Kidney capillary endothelial cell (primary cell): ENCODE results near the gene PODN.

Experiments used
- DNase-seq: peaks from one replicate; pipeline ENCODE4 v3.0.0-alpha.2; 2018; ENCODE audit warnings: low spot score

The PODN gene

DNA sequence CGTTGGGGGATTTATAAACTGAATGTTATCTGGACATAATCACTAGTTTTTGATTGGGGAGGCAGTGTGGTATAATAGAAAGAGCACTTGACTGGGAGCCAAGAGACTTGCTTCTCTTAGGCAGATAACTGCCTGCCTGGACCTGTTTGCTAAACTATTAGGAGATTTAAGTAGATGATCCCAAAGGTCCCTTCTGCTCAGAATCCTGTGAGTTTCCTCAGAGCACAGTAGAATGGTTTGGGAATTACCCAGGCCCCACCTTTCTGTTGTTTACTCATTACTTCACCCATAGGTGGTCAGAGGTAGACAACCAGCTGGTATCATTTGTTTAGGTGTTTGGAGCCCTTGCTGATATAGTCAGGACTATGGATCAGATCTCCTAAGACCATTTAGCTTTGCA lies 10.3 kb upstream of the PODN start:
- no peak for DNase-seq

DNA sequence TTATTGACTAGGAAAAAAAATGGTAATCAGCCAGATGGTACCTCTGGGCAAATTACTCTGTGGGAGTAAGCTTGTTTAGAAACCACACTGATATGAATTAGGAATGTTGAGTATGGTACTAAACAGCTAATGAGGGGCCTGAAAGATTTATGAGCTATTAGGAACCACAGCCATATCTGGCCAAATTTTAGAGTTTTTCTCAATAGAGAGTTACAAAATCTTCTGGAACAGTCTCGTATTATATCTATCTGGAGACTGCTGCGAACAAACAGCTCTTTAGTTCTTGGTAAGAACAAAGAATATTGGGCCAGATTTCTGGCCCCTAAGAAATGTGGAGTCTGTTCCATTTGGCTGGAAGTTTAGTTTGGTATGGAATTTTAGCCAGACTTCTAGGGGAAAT lies 4.9 kb upstream of the PODN start:
- DNase-seq: no peak

DNA sequence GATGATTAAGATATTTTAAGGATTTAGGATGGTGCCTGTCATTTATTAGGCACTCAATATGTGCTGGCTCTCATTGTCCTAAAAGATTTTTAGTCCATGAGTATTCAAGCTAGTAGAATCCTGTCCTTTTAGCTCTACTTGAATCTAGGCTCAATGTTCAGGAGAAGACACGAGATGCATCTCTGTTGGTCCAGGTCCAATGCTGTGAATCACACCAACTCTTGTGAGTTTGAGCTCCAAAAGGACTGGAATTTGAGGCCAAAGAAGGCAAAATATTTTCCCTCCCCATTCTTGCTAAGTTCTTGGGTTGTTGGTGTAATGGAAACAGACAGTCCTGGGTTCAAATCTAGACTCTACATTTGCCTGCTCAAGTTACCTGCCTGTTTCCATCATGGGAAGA lies 1.4 kb upstream of the PODN start:
- DNase-seq: no peak

DNA sequence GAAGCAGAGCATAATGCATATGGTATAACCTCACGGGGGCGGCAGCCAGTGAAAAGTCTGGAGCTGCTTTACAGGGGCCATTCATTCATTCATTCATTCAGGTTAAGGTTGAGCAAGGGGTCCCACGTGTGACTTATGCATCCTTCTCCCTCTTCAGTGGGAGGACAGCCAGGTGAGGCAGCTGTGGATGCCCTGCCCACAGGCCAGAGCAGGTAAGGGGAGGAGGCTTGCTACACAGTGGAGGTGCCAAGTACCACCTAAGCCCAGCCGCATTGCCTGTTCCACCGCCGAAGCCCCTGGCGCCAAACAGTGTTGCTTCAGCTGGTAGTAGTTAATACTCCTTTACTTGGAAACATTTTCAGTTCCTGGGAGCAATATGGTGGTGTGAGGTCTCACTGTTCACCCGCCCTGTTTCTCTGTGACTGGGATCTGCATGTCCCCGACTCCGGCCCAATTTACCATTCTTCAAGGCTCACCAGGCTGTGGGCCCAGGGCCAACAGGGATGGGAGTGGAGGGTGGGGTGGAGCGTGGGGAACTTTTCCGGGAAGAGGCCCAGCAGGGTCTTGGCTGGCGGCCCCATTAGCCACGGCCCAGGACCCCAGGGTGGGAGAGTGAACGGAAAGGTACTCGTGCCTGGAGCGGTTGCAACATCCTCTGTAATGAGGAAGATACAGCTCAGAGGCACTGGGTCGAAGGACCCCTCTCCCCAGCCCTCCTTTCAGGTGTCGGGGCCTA lies 722 bp upstream of the PODN start:
- no peak for DNase-seq

DNA sequence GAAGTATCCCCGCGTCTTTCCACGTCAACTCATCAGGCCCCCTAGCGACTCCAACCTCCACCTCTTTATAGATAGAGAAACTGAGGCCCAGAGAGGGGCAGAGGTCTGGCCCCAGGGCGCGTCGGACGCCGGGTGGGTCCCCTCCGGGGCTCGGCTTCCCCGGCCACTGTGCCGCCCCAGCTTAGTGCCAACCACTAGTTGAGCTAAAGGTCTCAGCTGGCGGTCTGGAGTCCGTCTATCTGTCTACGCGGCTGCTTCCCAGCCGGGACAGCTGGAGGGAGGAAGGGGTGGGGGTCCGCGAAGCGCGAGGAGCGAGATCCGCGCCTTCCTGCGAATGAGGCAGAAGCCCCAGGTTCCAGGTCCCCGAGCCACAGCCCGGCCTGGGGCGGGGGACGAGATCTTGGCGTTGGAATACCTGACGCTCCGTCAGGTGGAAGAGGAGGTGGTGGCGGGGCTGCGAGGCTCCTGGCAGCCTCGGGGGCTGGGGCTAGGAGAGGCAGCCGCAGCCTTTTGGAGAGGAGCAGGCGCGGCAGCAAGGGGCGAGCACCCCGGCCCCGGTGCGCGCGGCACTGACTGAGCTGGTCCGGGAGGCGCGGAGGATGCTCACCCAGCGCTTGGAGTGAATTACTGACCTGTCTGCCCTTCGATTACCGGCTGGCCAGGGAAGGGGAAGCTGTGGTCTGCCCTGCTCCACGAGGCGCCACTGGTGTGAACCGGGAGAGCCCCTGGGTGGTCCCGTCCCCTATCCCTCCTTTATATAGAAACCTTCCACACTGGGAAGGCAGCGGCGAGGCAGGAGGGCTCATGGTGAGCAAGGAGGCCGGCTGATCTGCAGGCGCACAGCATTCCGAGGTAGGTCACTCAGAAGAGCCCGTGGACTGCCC lies 937 bp downstream of the PODN start:
- no peak for DNase-seq

DNA sequence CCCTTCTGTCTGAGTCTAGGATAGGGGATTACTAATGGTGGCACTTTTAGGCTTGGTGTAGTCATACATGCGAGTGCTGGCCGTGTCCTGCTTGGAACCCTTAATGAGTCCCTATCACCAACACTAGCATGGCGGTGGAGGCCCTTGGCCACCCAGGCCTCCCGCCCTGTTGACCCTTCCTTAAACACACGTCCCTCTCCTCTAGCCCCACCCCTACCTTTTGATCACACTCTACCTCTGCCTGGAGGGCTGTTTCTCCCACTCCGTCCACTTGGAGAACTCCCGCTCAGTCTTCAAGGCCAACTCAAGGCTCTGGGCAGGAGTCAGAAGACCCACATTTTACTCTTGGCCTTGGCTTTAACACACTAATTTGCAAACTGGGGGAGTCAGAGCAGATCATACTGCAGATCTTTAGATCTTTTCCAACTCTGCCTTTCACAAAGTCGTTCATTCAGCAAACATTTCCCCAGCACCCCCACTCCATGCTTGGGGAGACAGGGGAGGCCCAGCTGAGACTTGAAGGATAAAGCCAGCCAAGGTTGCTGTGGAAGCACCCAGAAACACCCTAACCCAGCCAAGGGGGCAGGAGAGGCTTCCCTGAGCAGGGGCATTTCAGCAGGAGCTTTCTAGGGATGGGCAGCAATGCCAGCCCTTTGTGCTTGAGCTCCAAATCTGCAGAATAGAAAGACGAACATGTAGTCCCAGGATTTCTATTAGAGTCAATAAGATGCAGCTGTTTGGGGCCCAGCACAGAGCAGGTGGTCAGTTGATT lies 1.9 kb downstream of the PODN start:
- DNase-seq: no peak

DNA sequence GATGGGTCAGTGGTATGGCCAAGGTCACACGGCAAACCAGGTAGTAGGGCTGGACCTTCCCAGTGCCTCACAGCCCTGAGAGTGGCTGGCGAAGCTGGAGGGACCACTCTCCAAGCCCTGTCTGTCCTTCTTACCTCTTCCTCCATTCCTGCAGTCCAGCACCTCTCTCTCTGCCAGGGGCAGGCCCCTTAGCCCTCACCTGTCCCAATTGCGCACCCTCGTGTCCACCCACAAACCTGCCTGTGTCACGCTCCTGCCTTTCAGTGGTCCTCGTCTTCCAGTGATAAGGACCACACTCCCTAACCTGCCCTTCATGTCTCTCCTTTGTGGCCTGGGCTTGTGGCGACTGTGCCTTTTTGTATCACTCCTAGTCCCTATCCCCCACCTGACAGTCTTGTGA lies 3.4 kb downstream of the PODN start:
- no peak for DNase-seq

DNA sequence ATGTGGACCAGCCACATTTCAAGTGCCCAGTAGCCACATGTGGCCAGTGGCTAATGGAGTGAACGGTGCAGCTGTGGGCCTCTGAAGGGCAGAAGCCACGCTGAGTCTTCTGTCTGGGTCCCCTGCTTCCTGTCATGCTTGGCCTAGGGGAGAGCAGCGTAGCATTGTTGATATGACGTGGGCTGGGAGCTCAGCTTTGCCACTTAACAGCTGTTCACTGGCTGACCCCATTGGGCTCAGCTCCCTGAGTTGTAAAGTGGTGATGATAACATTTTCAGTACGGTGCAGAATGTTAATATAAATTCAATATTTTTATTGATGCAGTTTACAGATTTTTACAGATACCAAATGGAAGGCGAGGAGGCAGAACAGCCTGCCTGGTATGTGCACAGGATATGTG lies 4.5 kb downstream of the PODN start:
- DNase-seq: no peak

DNA sequence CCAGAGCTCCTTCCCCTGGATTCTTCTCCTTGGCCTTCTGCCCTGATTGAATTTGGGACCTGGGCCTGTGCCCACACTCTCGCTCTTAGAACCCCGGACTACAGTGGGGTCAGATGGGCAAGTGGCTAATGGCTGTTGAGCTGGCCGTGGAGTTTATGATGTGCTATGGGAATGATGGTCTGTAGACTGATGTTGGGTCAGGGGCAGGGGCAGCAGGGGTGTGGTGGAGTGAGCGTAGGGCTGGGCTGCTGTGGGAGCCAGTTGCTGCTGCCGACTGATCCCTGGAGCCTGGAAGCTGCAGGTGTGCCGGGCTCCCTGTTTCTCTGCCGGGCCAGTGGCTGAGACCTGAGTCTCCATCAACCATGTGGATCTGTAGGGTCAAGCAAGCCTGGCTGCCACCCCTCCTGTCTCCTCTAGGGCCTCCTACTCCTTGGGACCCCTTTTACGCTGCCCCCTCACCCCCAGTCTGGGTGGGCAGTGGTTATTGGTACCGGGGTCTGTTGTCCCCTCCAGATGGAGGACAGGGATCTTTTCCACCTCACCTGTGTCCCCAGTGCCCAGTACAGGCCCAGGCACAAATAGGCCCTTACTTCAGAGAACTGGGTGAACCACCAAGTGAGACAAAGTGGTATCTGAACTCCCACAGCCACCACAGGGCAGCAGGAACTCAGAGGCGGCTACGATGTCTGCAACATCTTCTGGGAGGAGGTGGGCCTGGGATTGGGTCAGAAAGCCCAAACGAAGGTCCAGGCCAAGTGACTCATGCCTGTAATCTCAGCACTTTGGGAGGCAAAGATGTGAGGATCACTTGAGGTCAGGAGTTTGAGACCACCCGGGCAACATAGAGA lies 5.1 kb downstream of the PODN start:
- no peak for DNase-seq

DNA sequence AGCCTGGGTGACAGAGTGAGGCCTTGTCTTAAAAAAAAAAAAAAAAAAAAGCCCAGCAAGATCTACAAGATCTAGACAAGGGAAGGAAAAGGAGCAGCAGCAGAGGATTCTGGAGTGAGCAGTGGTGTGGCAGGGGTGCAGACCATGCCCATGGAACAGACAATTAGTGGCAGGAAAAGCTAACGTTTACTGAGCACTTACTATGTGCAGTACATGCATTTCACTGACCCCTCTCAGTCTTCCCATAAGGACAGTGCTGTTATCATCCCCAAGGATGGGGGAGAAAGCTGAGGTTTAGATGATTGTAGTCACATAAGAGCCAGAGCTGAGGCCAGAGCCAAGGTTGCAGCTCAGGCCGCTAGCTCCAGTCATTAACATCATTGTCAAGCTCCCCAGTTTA lies 5.9 kb downstream of the PODN start:
- no peak for DNase-seq

DNA sequence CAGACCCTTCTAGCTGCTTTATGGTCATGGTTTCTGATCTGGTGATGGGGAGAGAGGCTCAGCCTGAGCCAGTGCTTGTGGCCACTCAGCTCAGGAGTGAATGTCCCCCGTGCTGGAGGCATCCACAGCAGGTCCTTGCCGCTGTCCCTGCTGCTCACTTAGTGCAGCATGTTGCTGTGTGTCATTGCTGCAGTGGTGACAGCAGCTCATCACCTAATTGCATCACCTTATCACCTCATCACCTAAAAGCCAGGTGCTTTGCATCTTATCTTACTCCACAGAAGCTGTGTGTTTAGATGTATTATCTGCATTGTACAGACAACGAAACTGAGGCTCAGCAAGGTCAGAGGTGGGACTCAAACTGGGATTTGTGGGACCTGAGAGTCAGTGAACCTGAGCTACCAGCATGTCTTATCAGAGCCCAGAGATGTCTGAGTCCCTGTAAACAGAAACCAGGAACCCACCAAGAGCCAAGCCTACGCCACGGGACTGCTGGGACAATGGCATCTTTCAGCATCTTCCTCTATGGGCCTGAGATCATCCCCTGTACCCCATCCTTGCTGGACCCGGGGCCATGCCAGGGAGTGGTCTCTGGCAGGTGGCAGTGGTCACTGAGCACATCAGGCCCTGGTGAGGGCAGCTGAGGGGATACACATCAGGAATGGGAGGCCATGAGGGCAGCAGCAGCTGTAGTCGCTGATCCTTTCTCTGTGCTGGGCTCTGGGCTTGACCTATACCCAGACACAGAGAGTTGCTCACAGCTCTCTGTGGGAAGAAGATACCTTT lies 6.5 kb downstream of the PODN start:
- no peak for DNase-seq

DNA sequence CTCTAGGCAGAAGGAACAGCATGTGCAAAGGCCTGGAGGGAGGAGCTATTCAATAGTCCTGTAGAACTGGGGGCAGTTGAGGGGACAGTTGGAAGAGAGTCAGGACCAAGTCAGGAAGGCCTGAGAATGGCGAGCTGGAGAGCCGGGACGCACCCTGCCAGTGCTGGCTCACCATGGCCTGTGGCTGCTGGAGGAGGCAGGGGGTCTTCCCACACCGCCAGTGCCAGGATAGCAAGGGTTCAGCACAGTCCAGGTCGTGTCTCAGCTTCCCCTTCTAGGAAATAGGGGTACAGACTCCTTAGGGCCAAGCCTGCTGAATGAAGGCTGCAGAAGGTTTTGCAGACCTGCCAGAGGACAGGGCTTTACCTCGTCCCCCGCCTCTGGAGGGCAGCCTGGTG lies 7.3 kb downstream of the PODN start:
- DNase-seq: no peak

DNA sequence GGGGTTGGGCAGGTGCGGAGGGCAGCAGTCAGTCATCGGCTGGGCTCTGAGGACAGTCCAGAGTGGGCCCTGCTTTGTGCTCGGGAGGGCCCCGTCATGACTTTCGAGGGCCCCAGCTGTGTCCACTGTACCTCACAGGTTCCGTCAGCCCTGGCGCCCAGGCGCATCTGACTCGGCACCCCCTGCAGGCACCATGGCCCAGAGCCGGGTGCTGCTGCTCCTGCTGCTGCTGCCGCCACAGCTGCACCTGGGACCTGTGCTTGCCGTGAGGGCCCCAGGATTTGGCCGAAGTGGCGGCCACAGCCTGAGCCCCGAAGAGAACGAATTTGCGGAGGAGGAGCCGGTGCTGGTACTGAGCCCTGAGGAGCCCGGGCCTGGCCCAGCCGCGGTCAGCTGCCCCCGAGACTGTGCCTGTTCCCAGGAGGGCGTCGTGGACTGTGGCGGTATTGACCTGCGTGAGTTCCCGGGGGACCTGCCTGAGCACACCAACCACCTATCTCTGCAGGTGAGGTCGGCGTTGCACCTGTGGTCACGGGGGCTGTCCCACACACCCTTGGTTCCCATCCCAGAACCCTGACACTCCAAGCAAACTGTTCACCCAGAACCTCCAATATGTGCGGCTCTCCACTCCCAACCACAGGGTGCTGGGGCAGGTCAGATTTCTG lies 7.8 kb downstream of the PODN start:
- DNase-seq: no peak

DNA sequence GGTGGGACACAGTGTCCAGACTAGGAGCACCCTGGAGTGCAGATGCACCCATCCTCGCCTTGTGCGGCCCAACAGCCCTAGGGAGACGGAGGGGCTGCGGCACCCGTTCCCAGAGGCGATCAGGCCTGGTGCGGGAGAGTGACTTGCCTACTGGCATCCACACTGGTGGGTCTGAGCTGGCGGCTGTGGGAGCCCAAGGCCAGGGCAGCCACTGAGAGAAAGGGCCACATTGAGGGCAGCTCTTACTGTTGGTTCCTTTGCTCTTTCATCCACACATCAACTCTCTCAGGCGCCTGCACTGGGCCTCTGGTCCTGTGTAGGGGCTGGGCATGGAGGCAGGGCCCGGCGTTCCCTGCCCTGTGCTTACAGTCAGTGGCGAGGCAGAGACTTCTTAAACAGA lies 8.6 kb downstream of the PODN start:
- DNase-seq: no peak

DNA sequence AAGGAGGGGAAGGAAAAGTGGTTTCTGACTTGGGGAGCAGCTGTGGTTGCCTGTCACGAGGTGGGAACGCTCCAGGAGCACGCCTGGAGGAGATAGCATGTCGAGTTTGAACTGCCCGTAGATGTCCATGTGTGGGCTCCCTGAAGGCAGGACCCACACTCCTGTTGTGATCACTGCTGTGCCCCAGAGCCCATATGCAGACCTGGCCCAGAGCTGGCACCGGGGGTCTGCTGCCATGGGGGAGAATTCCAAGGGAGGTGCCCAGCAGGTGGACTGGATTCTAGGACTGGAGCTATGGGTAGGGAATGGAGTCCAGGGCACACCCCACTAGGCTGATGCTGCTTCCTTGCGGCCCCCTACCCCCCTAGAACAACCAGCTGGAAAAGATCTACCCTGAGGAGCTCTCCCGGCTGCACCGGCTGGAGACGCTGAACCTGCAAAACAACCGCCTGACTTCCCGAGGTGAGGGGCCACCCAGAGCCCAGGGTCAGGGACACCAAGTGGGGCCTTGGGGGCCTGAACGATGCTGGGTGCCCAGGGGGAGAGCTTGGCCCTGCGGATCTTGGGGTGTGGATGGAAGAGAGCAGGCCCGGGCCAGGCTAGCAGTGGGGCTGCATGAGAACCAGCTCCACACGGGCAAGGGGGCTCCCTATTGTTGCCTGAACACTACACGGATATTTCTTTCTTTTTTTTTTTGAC lies 9.3 kb downstream of the PODN start:
- DNase-seq: no peak

DNA sequence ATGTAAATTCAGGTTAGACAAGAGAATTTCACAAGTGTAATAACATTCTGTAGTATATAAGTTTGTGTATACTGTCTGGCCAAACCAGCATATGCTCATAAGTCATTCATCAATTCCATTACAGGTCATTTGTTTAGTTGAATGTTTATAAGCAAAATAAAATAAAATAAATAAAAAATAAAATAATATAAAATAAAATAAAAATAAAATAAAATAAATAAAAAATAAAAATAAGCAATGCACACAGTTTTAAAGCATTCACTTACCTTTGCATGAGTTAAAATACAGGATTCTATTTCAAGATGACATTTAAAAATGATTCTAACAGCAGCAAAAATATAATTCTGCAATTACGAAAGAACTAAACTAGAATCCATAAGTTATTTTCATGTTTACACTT lies 9.9 kb downstream of the PODN start:
- DNase-seq: no peak

DNA sequence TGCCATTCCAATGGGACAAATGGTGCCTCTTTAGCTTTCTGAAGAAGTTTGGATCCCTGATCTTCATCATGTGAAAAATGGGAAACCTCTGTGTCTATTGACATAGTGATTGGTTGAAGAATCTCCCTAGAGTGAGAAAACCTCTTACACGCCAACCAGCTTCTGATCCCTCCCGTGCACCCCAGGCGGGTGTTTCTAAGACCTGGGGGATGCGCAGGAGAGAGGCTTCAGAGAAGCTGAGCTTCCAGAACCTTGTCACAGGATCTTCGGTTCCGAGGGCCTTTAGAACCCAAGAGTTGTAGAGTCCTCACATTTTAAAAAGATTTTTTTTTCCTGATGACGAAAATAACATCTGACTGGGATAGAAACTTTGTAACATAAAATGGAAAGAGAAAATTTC lies 11.3 kb downstream of the PODN start:
- DNase-seq: no peak

DNA sequence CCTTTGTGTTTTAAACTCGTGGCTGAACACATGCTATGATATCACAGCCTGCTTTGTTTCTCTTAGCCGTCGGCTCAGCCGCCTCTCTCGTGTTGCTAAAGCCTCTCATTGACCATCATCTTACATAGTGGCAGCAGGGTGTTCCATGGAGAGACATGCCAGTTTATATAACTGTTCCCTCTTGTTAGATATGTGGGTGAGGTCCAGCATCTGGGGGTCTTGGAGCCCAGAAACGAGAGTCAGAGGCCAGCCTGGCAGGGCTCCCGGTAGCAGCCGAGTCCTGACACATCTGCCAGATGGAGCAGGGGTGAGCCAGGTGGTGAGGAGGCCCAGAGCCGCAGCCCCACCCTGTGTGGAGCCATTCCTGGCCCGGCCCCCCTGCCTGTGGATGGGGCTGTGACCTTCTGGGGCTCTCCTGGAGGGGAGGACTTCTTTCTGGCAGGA lies 11.9 kb downstream of the PODN start:
- no peak for DNase-seq

DNA sequence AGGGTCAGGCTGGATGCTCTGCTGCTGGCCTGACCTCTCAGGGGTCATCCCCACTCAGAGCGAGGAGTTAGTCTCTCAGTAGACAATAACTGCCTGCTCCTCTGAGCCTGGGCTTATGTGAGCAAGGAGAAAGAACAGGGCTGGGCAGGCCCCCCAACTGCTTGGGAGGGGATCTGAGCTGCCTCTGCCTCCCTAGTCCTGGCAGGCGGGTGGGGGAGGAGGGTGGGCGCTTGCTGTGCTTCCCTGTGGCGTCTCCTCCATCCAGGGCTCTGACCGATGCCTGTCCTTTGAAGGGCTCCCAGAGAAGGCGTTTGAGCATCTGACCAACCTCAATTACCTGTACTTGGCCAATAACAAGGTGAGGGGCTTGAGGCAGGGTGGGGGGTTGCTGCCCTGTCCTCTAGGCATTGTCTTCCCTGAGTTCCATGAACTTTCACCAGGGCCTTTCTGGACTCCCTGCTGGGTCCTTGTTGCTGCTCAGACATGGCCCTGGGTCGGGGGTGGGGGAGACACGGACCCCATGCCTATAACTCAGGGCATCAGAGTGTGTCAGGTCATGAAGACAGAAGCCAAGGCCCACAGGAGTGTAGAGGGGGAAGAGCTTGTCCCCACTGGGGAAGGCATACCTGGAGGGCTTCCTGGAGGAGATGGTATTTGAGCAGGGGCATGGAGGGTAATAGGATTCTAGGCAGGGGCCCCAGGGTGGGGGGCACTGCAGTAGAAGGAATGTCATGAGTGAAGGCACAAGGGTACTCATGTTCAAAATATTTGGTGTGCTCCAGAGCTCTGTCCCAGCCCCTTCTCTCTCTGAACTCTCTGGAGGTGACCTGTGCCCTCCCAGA lies 12.5 kb downstream of the PODN start:
- no peak for DNase-seq
